K562 (cell line): ENCODE results near the gene WWOX. TPM values are rescaled to one million over a fixed set of nuclear protein-coding genes. Genes with fewer than 3 reads are reported as not detected.

Source experiments
- ATAC-seq: fragments of 200-7000 bp; cut with Tn5 transposase; 3 replicates; pipeline ENCODE4 v1.9.1; 2020; ENCODE audit warnings: moderate library complexity
- BruUV-seq: library from RNA; stranded (reverse); fragments of 400-500 nt; replicated peaks from 2 replicates; lab custom pipeline; 2021; lab: Mats Ljungman, UMichigan
- CTCF ChIA-PET: fragments of 300-600 bp; formaldehyde crosslinking; extraction: SDS; loops from one replicate; lab custom pipeline; 2021; ENCODE audit warnings: low intra/inter-chr PET ratio; lab: Yijun Ruan, JAX
- POLR2A ChIA-PET: fragments of 300-600, 350-650 bp; sonication (Branson Sonifier 250); formaldehyde crosslinking; extraction: SDS; loops from one replicate; lab custom pipeline; 2021; ENCODE audit warnings: antibody characterized with exemption, inconsistent platforms; lab: Yijun Ruan, JAX
- DNase-seq, 4 experiments: peaks; one replicate each; pipeline versions ENCODE4 v3.0.0 to v3.0.0-alpha.2; 2011 to 2018; ENCODE audit warnings: low spot score in 3 of 4, mixed read lengths in 3 of 4; ENCODE audit errors: extremely low read depth in 1 of 4
- FAIRE-seq: peaks from 2 replicates; lab custom pipeline; 2011; peaks lifted over from hg19 to GRCh38; lab: Jason Lieb, UNC
- H2AFZ ChIP-seq: 2 replicates; pipeline ENCODE4 v1.6.0; 2011; ENCODE audit warnings: low read depth, low read length, control low read depth, inconsistent platforms
- H3K27ac ChIP-seq: fragments of 200-600 bp; 3 replicates; pipeline ENCODE4 v1.8.0; 2011; ENCODE audit warnings: low read depth, mild to moderate bottlenecking, control low read depth, inconsistent platforms, low read length, moderate library complexity, mixed read lengths; ENCODE audit errors: extremely low read depth
- H3K27me3 ChIP-seq, 2 experiments: fragments of 300-600 bp in 1 of 2; 2 replicates in 1 of 2; 3 replicates in 1 of 2; pipeline versions ENCODE4 v1.6.0 to v1.8.0; 2011; ENCODE audit warnings: inconsistent platforms in 2 of 2, low read length in 2 of 2, mild to moderate bottlenecking in 1 of 2, mixed read lengths in 1 of 2, moderate library complexity in 1 of 2; ENCODE audit not compliant: control insufficient read depth in 2 of 2, insufficient read depth in 2 of 2
- H3K36me3 ChIP-seq: fragments of 300-600 bp; 3 replicates; pipeline ENCODE4 v1.8.0; 2011; ENCODE audit warnings: mild to moderate bottlenecking, low read length, inconsistent platforms; ENCODE audit not compliant: control insufficient read depth, insufficient read depth
- H3K4me1 ChIP-seq, 2 experiments: fragments of 200-600 bp in 1 of 2; replicated peaks in 1 of 2; 2 replicates in 1 of 2; 3 replicates in 1 of 2; pipeline versions ENCODE4 v1.5.1 to v1.8.0; 2011; ENCODE audit warnings: inconsistent platforms in 2 of 2, low read length in 2 of 2, mild to moderate bottlenecking in 1 of 2, mixed read lengths in 1 of 2, moderate library complexity in 1 of 2; ENCODE audit not compliant: control insufficient read depth in 2 of 2, insufficient read depth in 2 of 2
- H3K4me2 ChIP-seq: 2 replicates; pipeline ENCODE4 v1.6.1; 2011; ENCODE audit warnings: low read length, control low read depth, inconsistent platforms, mixed read lengths; ENCODE audit not compliant: insufficient read depth
- H3K4me3 ChIP-seq: fragments of 200-600 bp; sonication (generic), shearing (Covaris generic); 2 replicates; pipeline ENCODE4 v1.5.1; 2016; ENCODE audit warnings: control low read depth, inconsistent platforms
- H3K79me2 ChIP-seq: fragments of 200-600 bp; 3 replicates; pipeline ENCODE4 v1.8.0; 2011; ENCODE audit warnings: low read length, inconsistent platforms; ENCODE audit not compliant: control insufficient read depth, insufficient read depth
- H3K9ac ChIP-seq, 2 experiments: 2 replicates each; pipeline versions ENCODE4 v1.6.0 to v1.6.1; 2011; ENCODE audit warnings: low read depth in 2 of 2, low read length in 2 of 2, control low read depth in 1 of 2, inconsistent platforms in 1 of 2, mild to moderate bottlenecking in 1 of 2, mixed read lengths in 1 of 2; ENCODE audit not compliant: insufficient read depth in 1 of 2
- H3K9me1 ChIP-seq: one replicate; pipeline ENCODE4 v1.6.0; 2011; ENCODE audit warnings: inconsistent platforms, mild to moderate bottlenecking, low read length, moderate library complexity; ENCODE audit not compliant: control insufficient read depth, insufficient read depth
- H3K9me3 ChIP-seq: replicated peaks from 2 replicates; pipeline ENCODE4 v1.5.1; 2011; ENCODE audit warnings: low read depth, low read length, inconsistent platforms; ENCODE audit not compliant: control insufficient read depth, insufficient read depth
- H4K20me1 ChIP-seq: replicated peaks from 2 replicates; pipeline ENCODE4 v1.6.1; 2011; ENCODE audit warnings: low read length, inconsistent platforms, mixed read lengths; ENCODE audit not compliant: control insufficient read depth, insufficient read depth
- HSF4 ChIP-seq: fragments of 250-450 bp; sonication (Bioruptor Pico); IDR thresholded peaks from 2 replicates; pipeline ENCODE4 v2.1.2; 2022; ENCODE audit warnings: mild to moderate bottlenecking, moderate library complexity, borderline replicate concordance
- KDM4B ChIP-seq, 2 experiments: fragments of 450-650 bp in 1 of 2; sonication (generic) in 1 of 2; IDR thresholded peaks; 2 replicates each; pipeline ENCODE4 v1.6.1; 2016 to 2017; ENCODE audit warnings: borderline replicate concordance in 2 of 2, antibody characterized with exemption in 1 of 2, low read depth in 1 of 2, mild to moderate bottlenecking in 1 of 2
- XRCC3 ChIP-seq: fragments of 450-650 bp; IDR thresholded peaks from 2 replicates; pipeline ENCODE4 v1.6.1; 2017; ENCODE audit warnings: mild to moderate bottlenecking, moderate library complexity
- ZFP36 ChIP-seq: fragments of 150-350 bp; IDR thresholded peaks from 2 replicates; pipeline ENCODE4 v1.6.1; 2018; ENCODE audit warnings: low read length, low read depth; ENCODE audit not compliant: partially characterized antibody
- WGBS: fragments of 100-300 bp; shearing (Covaris generic); methylation state at CpG from one replicate; pipeline ENCODE4 v1.1.6; 2016; ENCODE audit warnings: low coverage, mixed read lengths; ENCODE audit not compliant: insufficient coverage; ENCODE audit errors: missing lambda C conversion rate; 5-methylcytosine and 5-hydroxymethylcytosine counted together
- in situ Hi-C: fragments of 300-500 bp; cut with MboI; formaldehyde crosslinking; loops from 4 replicates; pipeline ENCODE4 v1.15.0; 2018; ENCODE audit warnings: inconsistent platforms, mixed read lengths
- intact Hi-C: fragments of 100-400 bp; cut with micrococcal nuclease; formaldehyde crosslinking; loops from 2 replicates; pipeline ENCODE4 v1.14.2; 2022
- polyA plus RNA-seq, 8 experiments: library from polyadenylated mRNA; depleted of rRNA in 4 of 8; stranded (reverse) in 5 of 8; unstranded in 3 of 8; fragments of >200 nt; fragmentation: Nextera tagmentation in 2 of 8; fragmentation: Illumina TruSeq in 1 of 8; extraction: Ambion mirVana in 2 of 8; extraction: Trizol in 1 of 8; gene quantifications; 2 replicates each; pipeline versions ENCODE4 v1.2.1 to v1.2.3, GENCODE V29; 2011 to 2014; ENCODE audit warnings: inconsistent platforms in 1 of 8, missing spikeins in 1 of 8
- total RNA-seq, 7 experiments: library from RNA; depleted of rRNA in 6 of 7; stranded (reverse); fragments of >200 nt in 6 of 7; fragmentation: Illumina TruSeq in 2 of 7; extraction: Trizol in 2 of 7; gene quantifications; 2 replicates each; pipeline versions ENCODE4 v1.2.1 to v1.2.3, GENCODE V29; 2011 to 2021; ENCODE audit warnings: low replicate concordance in 1 of 7
- TF ChIP-seq, protein P1 (sequence below): sonication (generic); formaldehyde crosslinking; IDR thresholded peaks from 2 replicates; pipeline ENCODE4 v1.5.0; 2020; ENCODE audit warnings: missing genetic modification reagents
- TF ChIP-seq, protein P2 (sequence below): sonication (generic); formaldehyde crosslinking; IDR thresholded peaks from 2 replicates; pipeline ENCODE4 v1.8.1; 2023; ENCODE audit warnings: mild to moderate bottlenecking, missing genetic modification reagents

Gene WWOX
- total and polyA plus RNA-seq, 9 of the 15 experiments (the other 6 are each of a cell fraction or from before 2014, with no cell fraction given), result 1.6 to 22.7 (median 8.1) TPM

DNA sequence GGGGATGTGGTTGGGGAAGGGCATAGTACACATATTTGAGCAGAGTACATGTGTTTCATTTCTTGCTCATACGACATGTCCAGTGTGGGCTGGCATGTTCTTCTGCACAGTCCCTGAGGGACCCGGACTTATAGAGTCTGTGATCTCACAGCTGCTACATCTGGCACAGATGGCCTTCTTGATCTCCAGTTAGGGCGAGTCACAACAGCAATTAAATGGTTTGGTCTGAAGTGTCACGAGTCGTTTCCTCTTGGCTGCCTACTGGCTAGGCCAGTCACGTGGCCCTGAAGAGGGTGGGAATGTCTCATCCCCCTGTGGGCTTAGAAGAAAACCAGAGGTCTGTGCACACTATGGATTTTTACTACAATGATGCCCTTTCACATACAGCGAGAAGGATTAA is 443.6 kb downstream of the WWOX start:
- CTCF ChIA-PET, result no interaction called here
- POLR2A ChIA-PET, result no interaction called here
- H3K9me1 ChIP-seq, result no peaks in the 10 kb centered on the region
- no peaks in the 10 kb centered on the region for H4K20me1 ChIP-seq
- no peak overlapping the region for H3K9ac ChIP-seq
- H3K4me3 ChIP-seq, result no peak overlapping the region
- in situ Hi-C loops, result no loop called here
- H3K4me1 ChIP-seq, result no peaks in the 10 kb centered on the region
- TF ChIP-seq, protein P1, sequence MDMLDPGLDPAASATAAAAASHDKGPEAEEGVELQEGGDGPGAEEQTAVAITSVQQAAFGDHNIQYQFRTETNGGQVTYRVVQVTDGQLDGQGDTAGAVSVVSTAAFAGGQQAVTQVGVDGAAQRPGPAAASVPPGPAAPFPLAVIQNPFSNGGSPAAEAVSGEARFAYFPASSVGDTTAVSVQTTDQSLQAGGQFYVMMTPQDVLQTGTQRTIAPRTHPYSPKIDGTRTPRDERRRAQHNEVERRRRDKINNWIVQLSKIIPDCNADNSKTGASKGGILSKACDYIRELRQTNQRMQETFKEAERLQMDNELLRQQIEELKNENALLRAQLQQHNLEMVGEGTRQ (CRISPR knock-in tag), result peak; percentile 26; the same call in 1 of the 2 replicates
- TF ChIP-seq, protein P2, sequence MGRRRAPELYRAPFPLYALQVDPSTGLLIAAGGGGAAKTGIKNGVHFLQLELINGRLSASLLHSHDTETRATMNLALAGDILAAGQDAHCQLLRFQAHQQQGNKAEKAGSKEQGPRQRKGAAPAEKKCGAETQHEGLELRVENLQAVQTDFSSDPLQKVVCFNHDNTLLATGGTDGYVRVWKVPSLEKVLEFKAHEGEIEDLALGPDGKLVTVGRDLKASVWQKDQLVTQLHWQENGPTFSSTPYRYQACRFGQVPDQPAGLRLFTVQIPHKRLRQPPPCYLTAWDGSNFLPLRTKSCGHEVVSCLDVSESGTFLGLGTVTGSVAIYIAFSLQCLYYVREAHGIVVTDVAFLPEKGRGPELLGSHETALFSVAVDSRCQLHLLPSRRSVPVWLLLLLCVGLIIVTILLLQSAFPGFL (CRISPR knock-in tag), result no peak
- TF ChIP-seq XRCC3 (no peak), HSF4 (CRISPR knock-in tag) (no peak), ZFP36 (no peak), KDM4B (IDR thresholded peaks at IDR 0.05; ENCODE audit: borderline replicate concordance in 2 of 2, low read depth in 1 of 2) (no peak)
- intact Hi-C loops, result no loop called here
- peaks cover 0 to 4% of the 10 kb centered on the region in 2 experiments; a peak in 2 of 5 replicates for H3K27me3 ChIP-seq
- BruUV-seq, result no TSS peak
- H2AFZ ChIP-seq, result no peak overlapping the region
- no peaks in the 10 kb centered on the region for H3K79me2 ChIP-seq
- H3K27ac ChIP-seq, result no peak overlapping the region
- DNase-seq (no peak), FAIRE-seq (no peak), ATAC-seq (no peak)
- no peak overlapping the region for H3K4me2 ChIP-seq
- WGBS, result 2% methylated on average over 7 of the region's 7 CpGs
- H3K36me3 ChIP-seq, result no peaks in the 10 kb centered on the region
- no peaks in the 10 kb centered on the region for H3K9me3 ChIP-seq
